ENCODE data around the gene ANKS1A. TPM values are rescaled to one million over a fixed set of nuclear protein-coding genes. Genes with fewer than 3 reads are reported as not detected.

Gene ANKS1A
- total RNA-seq, 1 donor from 2014 or later, result 17.2 TPM

DNA sequence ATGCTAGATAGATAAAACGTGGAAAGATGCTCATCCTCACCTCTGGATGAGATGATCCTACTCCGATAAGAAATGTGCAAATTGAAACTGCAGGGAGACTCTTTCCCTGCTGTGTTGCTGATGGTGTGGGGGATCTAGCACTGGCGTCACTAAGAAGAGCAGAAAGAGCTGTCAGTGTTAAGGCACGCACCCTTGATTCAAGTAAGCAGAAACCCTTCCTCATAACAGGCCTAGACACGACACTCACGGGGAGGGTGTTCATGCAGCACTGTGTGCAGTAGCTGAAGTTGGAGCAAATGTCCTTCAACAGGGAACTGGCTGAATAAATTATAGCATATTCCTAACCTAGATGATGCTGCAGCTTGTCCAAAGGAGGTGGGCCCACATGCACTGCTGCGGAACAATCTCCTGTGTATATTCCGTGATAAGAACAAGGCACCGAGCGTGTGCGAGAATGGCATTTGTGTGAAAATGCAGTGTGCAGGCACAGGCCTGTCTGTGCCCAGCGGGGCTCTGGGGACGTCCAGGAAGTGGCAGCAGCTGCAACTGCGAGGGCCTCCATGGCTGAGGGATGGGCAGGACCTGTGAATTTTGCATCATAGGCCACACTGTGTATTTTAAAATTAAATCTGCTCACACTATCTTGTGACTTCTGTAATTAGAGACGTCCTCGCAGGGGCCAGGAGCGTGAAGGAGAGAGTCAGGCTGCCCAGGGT lies 188.1 kb downstream of the ANKS1A start:
- peak; percentile 48 for DNase-seq (ENCODE audit: low spot score)
- H3K27me3 Mint-ChIP-seq (ENCODE audit: low read depth), result no peaks in the 10 kb centered on the region
- TF ChIP-seq, protein P1, sequence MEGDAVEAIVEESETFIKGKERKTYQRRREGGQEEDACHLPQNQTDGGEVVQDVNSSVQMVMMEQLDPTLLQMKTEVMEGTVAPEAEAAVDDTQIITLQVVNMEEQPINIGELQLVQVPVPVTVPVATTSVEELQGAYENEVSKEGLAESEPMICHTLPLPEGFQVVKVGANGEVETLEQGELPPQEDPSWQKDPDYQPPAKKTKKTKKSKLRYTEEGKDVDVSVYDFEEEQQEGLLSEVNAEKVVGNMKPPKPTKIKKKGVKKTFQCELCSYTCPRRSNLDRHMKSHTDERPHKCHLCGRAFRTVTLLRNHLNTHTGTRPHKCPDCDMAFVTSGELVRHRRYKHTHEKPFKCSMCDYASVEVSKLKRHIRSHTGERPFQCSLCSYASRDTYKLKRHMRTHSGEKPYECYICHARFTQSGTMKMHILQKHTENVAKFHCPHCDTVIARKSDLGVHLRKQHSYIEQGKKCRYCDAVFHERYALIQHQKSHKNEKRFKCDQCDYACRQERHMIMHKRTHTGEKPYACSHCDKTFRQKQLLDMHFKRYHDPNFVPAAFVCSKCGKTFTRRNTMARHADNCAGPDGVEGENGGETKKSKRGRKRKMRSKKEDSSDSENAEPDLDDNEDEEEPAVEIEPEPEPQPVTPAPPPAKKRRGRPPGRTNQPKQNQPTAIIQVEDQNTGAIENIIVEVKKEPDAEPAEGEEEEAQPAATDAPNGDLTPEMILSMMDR (IDR thresholded peaks at IDR 0.05), result no peak
- H3K4me3 Mint-ChIP-seq (ENCODE audit: unreplicated experiment), result no peak overlapping the region
- H3K9me3 Mint-ChIP-seq (ENCODE audit: low read depth), result no peaks in the 10 kb centered on the region
- H3K36me3 Mint-ChIP-seq (ENCODE audit: low read depth), result peaks cover 24% of the 10 kb centered on the region
- H3K27ac Mint-ChIP-seq (ENCODE audit: unreplicated experiment), result no peak overlapping the region
- peaks cover 10% of the 10 kb centered on the region for H3K4me1 Mint-ChIP-seq (ENCODE audit: low read depth)

DNA sequence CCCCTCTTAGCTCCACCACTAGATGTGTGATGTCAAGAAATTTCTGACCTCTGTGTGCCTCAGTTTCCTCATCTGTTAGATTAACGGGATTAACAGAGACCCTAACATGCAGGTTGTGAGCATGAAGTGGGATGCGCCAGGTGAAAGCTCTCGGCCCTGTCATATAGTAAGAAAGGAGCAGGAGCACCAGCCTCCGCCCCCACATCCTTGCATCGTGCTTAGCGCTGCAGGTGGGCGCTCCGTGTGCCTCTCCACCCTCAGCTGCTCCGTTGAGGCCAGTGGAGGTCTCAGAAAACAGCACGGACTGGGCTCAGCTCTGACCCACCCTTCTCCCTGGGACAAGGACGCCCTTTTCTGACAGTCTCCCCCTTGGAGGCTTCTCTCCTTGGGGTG lies 188.7 kb downstream of the ANKS1A start:
- Mint-ChIP-seq H3K36me3 (ENCODE audit: low read depth) (peaks cover 26% of the 10 kb centered on the region), H3K9me3 (ENCODE audit: low read depth) (no peaks in the 10 kb centered on the region), H3K27me3 (ENCODE audit: low read depth) (no peaks in the 10 kb centered on the region), H3K4me3 (ENCODE audit: unreplicated experiment) (no peak overlapping the region), H3K27ac (ENCODE audit: unreplicated experiment) (no peak overlapping the region), H3K4me1 (ENCODE audit: low read depth) (peaks cover 13% of the 10 kb centered on the region)
- TF ChIP-seq, protein P1 (IDR thresholded peaks at IDR 0.05), result no peak
- peak; percentile 57 for DNase-seq (ENCODE audit: low spot score)

DNA sequence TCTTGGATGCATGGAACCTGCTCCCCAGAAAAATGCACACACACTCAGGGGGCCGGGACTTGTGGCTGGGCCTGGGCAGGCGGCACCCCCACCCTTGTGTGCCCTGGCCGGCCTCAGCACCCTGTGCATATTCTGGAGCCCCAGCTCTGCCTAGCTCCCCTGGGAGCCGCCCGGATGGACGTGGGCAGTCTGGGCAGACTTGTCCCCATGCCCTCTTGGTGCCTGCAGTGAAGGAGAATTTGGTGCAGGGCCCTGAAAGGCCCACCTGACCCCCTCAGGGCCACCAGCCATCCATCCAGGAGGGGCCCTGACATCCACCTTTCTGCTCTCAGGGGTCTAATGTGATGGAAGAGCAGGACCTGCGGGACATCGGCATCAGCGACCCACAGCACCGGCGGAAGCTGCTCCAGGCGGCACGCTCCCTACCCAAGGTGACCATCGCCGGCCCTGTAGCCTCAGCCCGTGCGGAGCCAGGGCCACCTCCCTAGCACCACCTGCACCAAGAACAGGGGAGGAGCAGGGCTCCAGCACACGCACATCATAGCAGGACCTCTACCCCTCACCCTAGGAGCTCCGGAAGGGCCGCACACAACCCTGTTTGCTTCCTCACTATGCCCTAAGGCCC lies 189.3 kb downstream of the ANKS1A start:
- TF ChIP-seq, protein P1 (IDR thresholded peaks at IDR 0.05), result no peak
- no peaks in the 10 kb centered on the region for H3K9me3 Mint-ChIP-seq (ENCODE audit: low read depth)
- peak; percentile 64 for DNase-seq (ENCODE audit: low spot score)
- H3K4me1 Mint-ChIP-seq (ENCODE audit: low read depth), result peaks cover 13% of the 10 kb centered on the region
- peaks cover 25% of the 10 kb centered on the region for H3K36me3 Mint-ChIP-seq (ENCODE audit: low read depth)
- H3K4me3 Mint-ChIP-seq (ENCODE audit: unreplicated experiment), result no peak overlapping the region
- H3K27me3 Mint-ChIP-seq (ENCODE audit: low read depth), result no peaks in the 10 kb centered on the region
- no peak overlapping the region for H3K27ac Mint-ChIP-seq (ENCODE audit: unreplicated experiment)

DNA sequence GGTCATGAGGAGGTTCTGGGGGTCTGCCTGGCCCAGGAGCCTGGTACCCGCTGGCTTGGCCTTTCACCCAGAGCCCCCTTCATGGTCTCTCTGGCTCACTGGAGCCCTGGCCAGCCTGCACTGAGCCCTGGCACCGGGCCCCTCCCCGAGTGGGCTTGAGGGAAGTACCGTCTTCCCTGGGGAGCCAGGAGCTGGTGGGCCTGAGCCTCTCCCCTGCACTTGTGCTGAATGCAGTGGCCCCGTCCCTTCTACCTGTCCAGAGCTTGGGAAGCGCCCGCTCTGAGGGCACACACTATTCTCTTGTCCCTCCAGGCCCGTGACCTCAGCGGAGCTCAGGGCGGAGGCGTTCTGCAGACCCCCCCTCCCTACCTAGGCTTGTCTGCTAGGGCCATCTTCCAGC lies 189.8 kb downstream of the ANKS1A start:
- H3K27ac Mint-ChIP-seq (ENCODE audit: unreplicated experiment), result no peak overlapping the region
- DNase-seq (ENCODE audit: low spot score), result no peak
- no peak overlapping the region for H3K4me3 Mint-ChIP-seq (ENCODE audit: unreplicated experiment)
- H3K4me1 Mint-ChIP-seq (ENCODE audit: low read depth), result peaks cover 13% of the 10 kb centered on the region
- peaks cover 30% of the 10 kb centered on the region for H3K36me3 Mint-ChIP-seq (ENCODE audit: low read depth)
- no peaks in the 10 kb centered on the region for H3K27me3 Mint-ChIP-seq (ENCODE audit: low read depth)
- TF ChIP-seq, protein P1 (IDR thresholded peaks at IDR 0.05), result no peak
- H3K9me3 Mint-ChIP-seq (ENCODE audit: low read depth), result no peaks in the 10 kb centered on the region

DNA sequence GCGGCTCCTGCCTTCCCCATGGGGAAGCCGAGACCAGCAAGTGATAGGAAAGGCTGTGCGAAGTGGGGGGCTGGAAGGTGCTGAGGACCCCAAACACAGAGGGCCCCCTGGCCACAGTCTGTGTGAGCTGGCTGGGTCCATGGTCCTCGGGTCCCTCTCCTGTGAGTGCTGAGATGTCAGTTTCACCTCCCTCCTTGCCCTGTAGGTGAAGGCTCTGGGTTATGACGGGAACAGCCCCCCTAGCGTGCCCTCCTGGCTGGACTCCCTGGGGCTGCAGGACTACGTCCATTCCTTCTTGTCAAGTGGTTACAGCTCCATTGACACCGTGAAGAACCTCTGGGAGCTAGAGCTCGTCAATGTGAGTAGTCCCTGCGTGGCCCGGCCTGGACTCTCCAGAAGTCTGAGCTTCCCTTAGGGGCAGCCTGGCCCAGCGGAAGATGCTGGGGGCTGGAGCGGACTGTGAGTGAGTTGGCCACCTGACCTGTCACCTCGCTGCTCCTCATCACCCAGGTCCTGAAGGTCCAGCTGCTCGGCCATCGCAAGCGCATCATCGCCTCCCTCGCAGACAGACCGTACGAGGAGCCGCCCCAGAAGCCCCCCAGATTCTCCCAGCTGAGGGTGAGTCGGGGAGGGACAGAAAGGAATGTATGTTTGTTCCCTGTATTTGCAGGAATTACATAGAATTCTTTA lies 190.4 kb downstream of the ANKS1A start:
- H3K9me3 Mint-ChIP-seq (ENCODE audit: low read depth), result no peaks in the 10 kb centered on the region
- TF ChIP-seq, protein P1 (IDR thresholded peaks at IDR 0.05), result no peak
- peaks cover 27% of the 10 kb centered on the region for H3K36me3 Mint-ChIP-seq (ENCODE audit: low read depth)
- H3K4me3 Mint-ChIP-seq (ENCODE audit: unreplicated experiment), result no peak overlapping the region
- peaks cover 13% of the 10 kb centered on the region for H3K4me1 Mint-ChIP-seq (ENCODE audit: low read depth)
- H3K27ac Mint-ChIP-seq (ENCODE audit: unreplicated experiment), result no peak overlapping the region
- no peaks in the 10 kb centered on the region for H3K27me3 Mint-ChIP-seq (ENCODE audit: low read depth)
- peak; percentile 67 for DNase-seq (ENCODE audit: low spot score)

Data from chondrocyte (in vitro differentiated cells).